ENCODE data around the gene RAB18. TPM values are rescaled to one million over a fixed set of nuclear protein-coding genes. Genes with fewer than 3 reads are reported as not detected.

RAB18 gene
- total RNA-seq, 1 donor from 2014 or later: 72.3 TPM

DNA sequence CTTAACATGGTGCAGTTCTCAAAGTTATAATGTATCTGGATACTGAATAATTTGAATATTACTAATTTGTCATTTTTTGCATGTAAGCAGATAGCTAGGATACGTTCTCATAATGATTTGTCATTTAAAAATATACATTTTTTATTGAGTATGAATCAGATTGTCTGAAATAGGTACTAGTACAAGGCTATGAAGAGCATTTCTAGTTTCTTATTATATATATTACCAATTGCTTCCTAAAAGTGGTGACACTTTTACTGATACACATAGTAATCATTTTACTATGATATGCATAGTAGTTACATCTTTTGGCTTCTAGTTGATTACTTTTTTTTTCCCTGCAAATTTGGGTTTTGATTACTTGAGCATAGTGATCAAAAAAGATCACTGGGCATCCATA lies 26.4 kb downstream of the RAB18 start:
- no peaks in the 10 kb centered on the region for H3K9me3 Mint-ChIP-seq
- no peaks in the 10 kb centered on the region for H3K27me3 Mint-ChIP-seq (ENCODE audit: low read depth)
- peaks cover 14% of the 10 kb centered on the region for H3K4me1 Mint-ChIP-seq
- H3K36me3 Mint-ChIP-seq (ENCODE audit: low read depth): no peaks in the 10 kb centered on the region
- H3K27ac Mint-ChIP-seq (ENCODE audit: unreplicated experiment): no peak overlapping the region
- TF ChIP-seq, protein P1, sequence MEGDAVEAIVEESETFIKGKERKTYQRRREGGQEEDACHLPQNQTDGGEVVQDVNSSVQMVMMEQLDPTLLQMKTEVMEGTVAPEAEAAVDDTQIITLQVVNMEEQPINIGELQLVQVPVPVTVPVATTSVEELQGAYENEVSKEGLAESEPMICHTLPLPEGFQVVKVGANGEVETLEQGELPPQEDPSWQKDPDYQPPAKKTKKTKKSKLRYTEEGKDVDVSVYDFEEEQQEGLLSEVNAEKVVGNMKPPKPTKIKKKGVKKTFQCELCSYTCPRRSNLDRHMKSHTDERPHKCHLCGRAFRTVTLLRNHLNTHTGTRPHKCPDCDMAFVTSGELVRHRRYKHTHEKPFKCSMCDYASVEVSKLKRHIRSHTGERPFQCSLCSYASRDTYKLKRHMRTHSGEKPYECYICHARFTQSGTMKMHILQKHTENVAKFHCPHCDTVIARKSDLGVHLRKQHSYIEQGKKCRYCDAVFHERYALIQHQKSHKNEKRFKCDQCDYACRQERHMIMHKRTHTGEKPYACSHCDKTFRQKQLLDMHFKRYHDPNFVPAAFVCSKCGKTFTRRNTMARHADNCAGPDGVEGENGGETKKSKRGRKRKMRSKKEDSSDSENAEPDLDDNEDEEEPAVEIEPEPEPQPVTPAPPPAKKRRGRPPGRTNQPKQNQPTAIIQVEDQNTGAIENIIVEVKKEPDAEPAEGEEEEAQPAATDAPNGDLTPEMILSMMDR (conservative IDR thresholded peaks at IDR 0.05): no peak
- H3K4me3 Mint-ChIP-seq: no peak overlapping the region
- DNase-seq (ENCODE audit: low read depth, low spot score): no peak

DNA sequence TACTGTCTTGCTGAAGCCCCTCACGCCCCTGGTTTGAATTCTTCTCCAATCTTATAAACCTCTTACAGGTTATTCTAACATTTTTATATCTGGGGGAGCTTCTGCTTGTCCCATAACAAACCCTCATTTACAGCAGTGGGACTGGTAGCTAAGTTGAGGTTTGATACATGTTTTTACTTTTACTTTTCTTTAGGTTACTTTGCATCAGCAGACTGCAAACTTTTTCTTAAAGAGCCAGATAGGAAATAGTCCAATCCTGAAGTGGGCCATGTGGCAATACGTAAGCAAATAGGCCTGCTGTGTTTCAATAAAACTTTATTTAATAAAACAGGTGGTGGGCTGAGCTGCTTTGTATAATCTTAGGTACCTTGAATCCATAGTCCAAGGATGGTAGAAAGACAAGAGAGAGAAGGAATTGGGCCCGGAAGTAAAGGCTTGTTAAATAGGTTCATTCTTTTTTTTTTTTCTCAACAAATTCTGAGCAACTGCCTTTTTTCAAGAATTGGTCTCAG lies 27.3 kb downstream of the RAB18 start:
- no peaks in the 10 kb centered on the region for H3K27me3 Mint-ChIP-seq (ENCODE audit: low read depth)
- peaks cover 14% of the 10 kb centered on the region for H3K4me1 Mint-ChIP-seq
- H3K9me3 Mint-ChIP-seq: no peaks in the 10 kb centered on the region
- TF ChIP-seq, protein P1 (conservative IDR thresholded peaks at IDR 0.05): no peak
- H3K4me3 Mint-ChIP-seq: no peak overlapping the region
- no peak for DNase-seq (ENCODE audit: low read depth, low spot score)
- no peaks in the 10 kb centered on the region for H3K36me3 Mint-ChIP-seq (ENCODE audit: low read depth)
- no peak overlapping the region for H3K27ac Mint-ChIP-seq (ENCODE audit: unreplicated experiment)

DNA sequence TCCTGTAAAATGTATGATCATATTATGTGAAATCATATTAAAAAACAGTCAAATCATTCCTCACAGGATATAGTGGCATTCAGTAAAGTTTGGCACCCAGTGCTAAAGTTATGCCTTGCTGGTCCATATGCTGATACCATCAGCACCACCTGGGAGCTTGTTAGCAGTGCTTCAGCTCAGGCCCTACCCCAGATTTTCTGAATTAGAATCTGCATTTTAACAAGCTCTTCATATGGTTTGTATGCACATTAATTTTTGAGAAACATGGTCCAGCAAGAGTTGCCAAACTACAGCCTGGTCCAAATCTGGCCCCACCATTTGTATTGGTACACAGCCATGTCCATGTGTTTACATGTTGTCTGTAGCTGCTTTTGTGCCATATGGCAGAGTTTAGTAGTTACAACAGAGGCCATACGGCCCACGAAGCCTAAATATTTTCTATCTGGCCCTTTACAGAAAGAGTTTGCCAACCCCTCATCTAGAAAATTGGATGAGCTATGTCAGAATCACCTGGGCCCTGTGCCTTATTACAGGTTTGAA lies 30.1 kb downstream of the RAB18 start:
- peaks cover 14% of the 10 kb centered on the region for H3K4me1 Mint-ChIP-seq
- no peak for DNase-seq (ENCODE audit: low read depth, low spot score)
- no peaks in the 10 kb centered on the region for H3K36me3 Mint-ChIP-seq (ENCODE audit: low read depth)
- no peak overlapping the region for H3K27ac Mint-ChIP-seq (ENCODE audit: unreplicated experiment)
- no peaks in the 10 kb centered on the region for H3K9me3 Mint-ChIP-seq
- TF ChIP-seq, protein P1 (conservative IDR thresholded peaks at IDR 0.05): no peak
- no peaks in the 10 kb centered on the region for H3K27me3 Mint-ChIP-seq (ENCODE audit: low read depth)
- H3K4me3 Mint-ChIP-seq: no peak overlapping the region

DNA sequence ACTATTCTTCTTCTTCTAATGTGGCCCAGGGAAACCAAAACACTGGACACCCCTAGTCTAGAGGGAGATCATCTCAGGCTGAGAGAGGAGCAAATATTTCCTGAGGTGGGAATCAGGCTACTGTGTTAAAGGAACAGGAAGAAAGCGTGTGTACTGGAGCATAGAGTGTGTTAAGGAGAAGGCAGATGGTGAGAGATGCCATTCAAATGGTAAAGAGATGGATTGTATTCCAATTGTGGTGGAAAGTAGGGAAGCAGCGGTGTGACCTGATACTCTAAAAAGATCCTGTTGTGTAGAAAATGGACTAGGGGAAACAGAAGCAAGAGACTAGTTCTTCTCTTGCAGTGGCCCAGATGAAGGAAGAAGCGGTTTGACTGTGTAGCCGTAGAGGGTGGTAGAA lies 31.2 kb downstream of the RAB18 start:
- DNase-seq (ENCODE audit: low read depth, low spot score): no peak
- peaks cover 9% of the 10 kb centered on the region for H3K4me1 Mint-ChIP-seq
- no peaks in the 10 kb centered on the region for H3K36me3 Mint-ChIP-seq (ENCODE audit: low read depth)
- H3K27ac Mint-ChIP-seq (ENCODE audit: unreplicated experiment): no peak overlapping the region
- no peaks in the 10 kb centered on the region for H3K9me3 Mint-ChIP-seq
- no peaks in the 10 kb centered on the region for H3K27me3 Mint-ChIP-seq (ENCODE audit: low read depth)
- TF ChIP-seq, protein P1 (conservative IDR thresholded peaks at IDR 0.05): no peak
- H3K4me3 Mint-ChIP-seq: no peak overlapping the region

DNA sequence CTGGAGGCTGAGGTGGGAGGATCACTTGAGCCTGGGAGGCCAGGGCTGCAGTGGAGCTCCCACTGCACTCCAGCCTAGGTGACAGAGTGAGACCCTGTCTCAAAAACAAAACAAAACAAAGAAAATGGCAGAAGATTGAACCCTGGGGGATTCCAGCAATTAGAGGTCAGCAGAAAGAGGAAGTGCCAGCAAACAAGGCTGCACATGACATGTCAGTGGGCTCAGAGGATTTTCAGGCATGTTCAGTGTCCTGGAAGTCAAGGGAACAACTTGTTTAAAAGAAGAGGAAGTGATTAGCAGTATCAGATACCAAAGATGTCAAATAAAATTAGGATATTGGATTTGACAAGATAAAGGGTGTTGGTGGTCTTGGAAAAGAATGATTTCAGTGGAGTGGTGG lies 32.3 kb downstream of the RAB18 start:
- TF ChIP-seq, protein P1 (conservative IDR thresholded peaks at IDR 0.05): no peak
- peaks cover 9% of the 10 kb centered on the region for H3K4me1 Mint-ChIP-seq
- H3K9me3 Mint-ChIP-seq: no peaks in the 10 kb centered on the region
- no peak for DNase-seq (ENCODE audit: low read depth, low spot score)
- H3K27ac Mint-ChIP-seq (ENCODE audit: unreplicated experiment): no peak overlapping the region
- no peak overlapping the region for H3K4me3 Mint-ChIP-seq
- no peaks in the 10 kb centered on the region for H3K27me3 Mint-ChIP-seq (ENCODE audit: low read depth)
- H3K36me3 Mint-ChIP-seq (ENCODE audit: low read depth): no peaks in the 10 kb centered on the region
